OCI-LY7 (cell line): ENCODE data around the gene GGT6. TPM values are rescaled to one million over a fixed set of nuclear protein-coding genes. Genes with fewer than 3 reads are reported as not detected.
"Not testable (repeated sequence)": the region's sequence is repeated elsewhere in the genome, so short reads cannot be mapped to it uniquely, and the experiment has no call there.

Experiments
- BruUV-seq: library from RNA; stranded (reverse); fragments of 400-500 nt; replicated peaks from 2 replicates; lab custom pipeline; 2021; lab: Mats Ljungman, UMichigan
- CTCF ChIA-PET: fragments of 300-600 bp; sonication (Branson Sonifier 250); formaldehyde crosslinking; loops from one replicate; lab custom pipeline; 2022; ENCODE audit warnings: antibody characterized with exemption; ENCODE audit not compliant: unreplicated experiment; lab: Charles Lee
- POLR2A ChIA-PET: fragments of 300-600 bp; sonication (Branson Sonifier 250); formaldehyde crosslinking; loops from one replicate; lab custom pipeline; 2022; ENCODE audit warnings: antibody characterized with exemption; lab: Charles Lee
- DNase-seq: peaks from one replicate; pipeline ENCODE4 v3.0.0-alpha.2; 2015; ENCODE audit warnings: low spot score
- H2AFZ ChIP-seq: fragments of 200-600 bp; sonication (generic), shearing (Covaris generic); 2 replicates; pipeline ENCODE4 v1.6.1; 2014; ENCODE audit warnings: mild to moderate bottlenecking, antibody characterized with exemption, low read length, moderate library complexity
- H3K27ac ChIP-seq: fragments of 200-600 bp; sonication (generic); 2 replicates; pipeline ENCODE4 v1.5.1; 2014; ENCODE audit warnings: mixed run types, low read depth, mild to moderate bottlenecking, moderate library complexity, low read length, inconsistent platforms; ENCODE audit not compliant: poor library complexity, severe bottlenecking
- H3K36me3 ChIP-seq: fragments of 200-600 bp; sonication (generic); 2 replicates; pipeline ENCODE4 v1.6.1; 2014; ENCODE audit warnings: mild to moderate bottlenecking, antibody characterized with exemption, low read length, moderate library complexity, mixed read lengths; ENCODE audit not compliant: insufficient read depth
- H3K4me1 ChIP-seq: fragments of 200-600 bp; sonication (generic); 2 replicates; pipeline ENCODE4 v1.5.1; 2014; ENCODE audit warnings: mild to moderate bottlenecking, low read length; ENCODE audit not compliant: insufficient read depth, poor library complexity, severe bottlenecking
- H3K4me2 ChIP-seq: fragments of 200-600 bp; sonication (generic); 2 replicates; pipeline ENCODE4 v1.6.1; 2014; ENCODE audit warnings: mild to moderate bottlenecking, low read length
- H3K4me3 ChIP-seq: fragments of 200-600 bp; sonication (generic); 2 replicates; pipeline ENCODE4 v1.5.1; 2014; ENCODE audit warnings: mild to moderate bottlenecking, low read depth, low read length; ENCODE audit not compliant: poor library complexity, severe bottlenecking
- H3K79me2 ChIP-seq: fragments of 200-600 bp; sonication (generic); 2 replicates; pipeline ENCODE4 v1.6.1; 2016; ENCODE audit warnings: low read depth, mild to moderate bottlenecking, low read length, moderate library complexity, mixed read lengths; ENCODE audit not compliant: insufficient read depth
- H3K9me2 ChIP-seq: fragments of 200-600 bp; sonication (generic); 2 replicates; pipeline ENCODE4 v1.6.1; 2016; ENCODE audit warnings: mild to moderate bottlenecking, low read length, mixed read lengths; ENCODE audit not compliant: insufficient read depth
- H3K9me3 ChIP-seq: fragments of 200-600 bp; sonication (generic); 2 replicates; pipeline ENCODE4 v1.6.1; 2014; ENCODE audit warnings: mild to moderate bottlenecking, mixed run types, low read length, mixed read lengths
- H4K20me1 ChIP-seq: fragments of 200-600 bp; sonication (generic); 2 replicates; pipeline ENCODE4 v1.6.1; 2014; ENCODE audit warnings: mild to moderate bottlenecking, antibody characterized with exemption, low read length, moderate library complexity, mixed read lengths; ENCODE audit not compliant: insufficient read depth
- CTCF ChIP-seq: fragments of 200-600 bp; sonication (generic); conservative IDR thresholded peaks from 2 replicates; pipeline ENCODE4 v1.5.1; 2014; ENCODE audit warnings: mild to moderate bottlenecking, antibody characterized with exemption, low read length, moderate library complexity, mixed read lengths
- EZH2phosphoT487 ChIP-seq: fragments of 200-600 bp; sonication (generic); IDR thresholded peaks from 2 replicates; pipeline ENCODE4 v1.6.1; 2018; ENCODE audit warnings: low read depth, borderline replicate concordance, mild to moderate bottlenecking, mixed run types, antibody characterized with exemption, low read length, moderate library complexity, mixed read lengths
- intact Hi-C: fragments of 100-400 bp; cut with micrococcal nuclease; formaldehyde crosslinking; loops from one replicate; pipeline ENCODE4 v1.10.0; 2022; ENCODE audit not compliant: unreplicated experiment
- total RNA-seq, 2 experiments: library from RNA; depleted of rRNA in 1 of 2; stranded (reverse); fragments of >200 nt in 1 of 2; shearing (Covaris generic) in 1 of 2; gene quantifications; 2 replicates each; pipeline ENCODE4 v1.2.3, GENCODE V29; 2014 to 2022

The GGT6 gene
- total RNA-seq, 2 experiments from 2014 or later, result not detected

GRCh38 chr17:4580291-4580690 is 19.9 kb upstream of the GGT6 start:
- ChIA-PET POLR2A (interaction anchor here (0.9 kb wide), 1 partner anchor 12 kb away, joined by 3 read pairs; no protein-coding TSS in a partner anchor), CTCF (no interaction called here)
- H3K4me1 ChIP-seq, result no peaks in the 10 kb centered on the region
- no peaks in the 10 kb centered on the region for H3K9me2 ChIP-seq
- no peak overlapping the region for H3K4me3 ChIP-seq
- DNase-seq, result no peak
- intact Hi-C loops, result no loop called here
- H3K4me2 ChIP-seq, result no peak overlapping the region
- H4K20me1 ChIP-seq, result no peaks in the 10 kb centered on the region
- H3K79me2 ChIP-seq, result no peaks in the 10 kb centered on the region
- no peak overlapping the region for H2AFZ ChIP-seq
- no TSS peak for BruUV-seq
- TF ChIP-seq EZH2phosphoT487 (no peak), CTCF (no peak)
- H3K27ac ChIP-seq, result no peak overlapping the region
- no peaks in the 10 kb centered on the region for H3K9me3 ChIP-seq
- no peaks in the 10 kb centered on the region for H3K36me3 ChIP-seq

GRCh38 chr17:4579678-4580077 is 19.3 kb upstream of the GGT6 start:
- H3K9me2 ChIP-seq, result no peaks in the 10 kb centered on the region
- no peak overlapping the region for H3K4me2 ChIP-seq
- no peaks in the 10 kb centered on the region for H4K20me1 ChIP-seq
- no peak overlapping the region for H2AFZ ChIP-seq
- DNase-seq, result no peak
- H3K9me3 ChIP-seq, result no peaks in the 10 kb centered on the region
- H3K4me3 ChIP-seq, result no peak overlapping the region
- intact Hi-C loops, result no loop called here
- TF ChIP-seq CTCF, result no peak
- TF ChIP-seq EZH2phosphoT487, result no peak
- no peaks in the 10 kb centered on the region for H3K4me1 ChIP-seq
- ChIA-PET POLR2A (interaction anchor here (0.6 to 0.7 kb wide), 2 partner anchors 56 to 286 kb away, joined by 3 read pairs; no protein-coding TSS in a partner anchor), CTCF (no interaction called here)
- H3K27ac ChIP-seq, result no peak overlapping the region
- BruUV-seq, result no TSS peak
- no peaks in the 10 kb centered on the region for H3K79me2 ChIP-seq
- H3K36me3 ChIP-seq, result no peaks in the 10 kb centered on the region

DNA sequence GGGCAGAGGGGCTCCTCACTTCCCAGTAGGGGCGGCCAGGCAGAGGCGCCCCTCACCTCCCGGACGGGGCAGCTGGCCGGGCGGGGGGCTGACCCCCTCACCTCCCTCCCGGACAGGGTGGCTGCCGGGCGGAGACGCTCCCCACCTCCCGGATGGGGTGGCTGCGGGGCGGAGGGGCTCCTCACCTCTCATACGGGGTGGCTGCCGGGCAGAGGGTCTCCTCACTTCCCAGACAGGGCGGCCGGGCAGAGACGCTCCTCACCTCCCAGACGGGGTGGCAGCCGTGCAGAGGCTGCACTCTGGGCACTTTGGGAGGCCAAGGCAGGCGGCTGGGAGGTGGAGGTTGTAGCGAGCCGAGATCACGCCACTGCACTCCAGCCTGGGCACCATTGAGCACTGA is 18.0 kb upstream of the GGT6 start:
- not testable (repeated sequence) for H3K79me2 ChIP-seq, H3K4me2 ChIP-seq

More for the DNA sequence above, 18.0 kb upstream of the GGT6 start:
- H4K20me1 ChIP-seq, H3K9me2 ChIP-seq, H3K27ac ChIP-seq, BruUV-seq, H3K36me3 ChIP-seq, POLR2A ChIA-PET, H3K4me3 ChIP-seq, CTCF ChIA-PET, intact Hi-C loops, DNase-seq, H2AFZ ChIP-seq, H3K4me1 ChIP-seq, H3K9me3 ChIP-seq: not testable (repeated sequence)
